ENCODE measurements around the gene LMNB1. TPM values are rescaled to one million over a fixed set of nuclear protein-coding genes. Genes with fewer than 3 reads are reported as not detected.
"Not testable (repeated sequence)": the region's sequence is repeated elsewhere in the genome, so short reads cannot be mapped to it uniquely, and the experiment has no call there.

The LMNB1 gene
- total RNA-seq, 1 donor from 2014 or later = 3.9 TPM

DNA sequence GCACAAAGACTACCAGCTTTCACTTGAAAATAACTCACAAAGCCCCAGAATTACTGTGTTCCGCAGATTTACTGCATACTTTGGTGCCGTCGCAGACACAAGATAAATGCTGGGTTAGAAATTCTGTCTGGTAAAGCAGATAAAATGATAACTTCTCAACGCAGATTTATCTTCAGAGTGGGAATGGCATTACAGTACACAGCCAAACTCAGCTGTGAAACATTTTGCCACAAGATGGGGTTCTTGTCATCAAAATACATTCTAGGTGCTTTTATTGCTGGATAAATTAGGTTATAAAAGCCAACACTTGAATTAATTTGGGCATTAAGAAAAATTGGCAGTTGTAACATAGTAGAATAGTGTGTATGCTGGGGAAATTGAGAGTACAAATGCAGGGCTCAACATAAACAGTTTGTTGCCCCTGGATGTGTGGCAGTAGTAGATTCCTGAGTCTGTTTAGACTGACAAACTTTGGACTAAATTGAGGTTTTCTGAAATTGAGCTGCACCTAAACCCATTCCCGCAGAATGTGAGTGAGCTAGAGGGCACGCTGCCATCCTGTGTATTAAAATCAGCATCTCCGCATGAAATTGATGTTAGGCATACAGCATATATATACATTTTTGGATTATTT lies 61.1 kb downstream of the LMNB1 start:
- FAIRE-seq = no peak

DNA sequence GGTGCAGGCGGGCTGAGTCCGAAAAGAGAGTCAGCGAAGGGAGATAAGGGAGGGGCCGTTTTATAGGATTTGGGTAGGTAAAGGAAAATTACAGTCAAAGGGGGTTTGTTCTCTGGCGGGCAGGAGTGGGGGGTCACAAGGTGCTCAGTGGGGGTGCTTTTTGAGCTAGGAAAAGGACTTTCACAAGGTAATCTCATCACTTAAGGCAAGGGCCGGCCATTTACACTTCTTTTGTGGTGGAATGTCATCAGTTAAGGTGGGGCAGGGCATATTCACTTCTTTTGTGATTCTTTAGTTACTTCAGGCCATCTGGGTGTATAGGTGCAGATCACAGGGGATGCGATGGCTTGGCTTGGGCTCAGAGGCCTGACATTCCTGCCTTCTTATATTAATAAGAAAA lies 62.5 kb downstream of the LMNB1 start:
- not testable (repeated sequence) for H3K4me3 ChIP-seq (ENCODE audit: low read depth, low read length); FAIRE-seq; H3K36me3 ChIP-seq (ENCODE audit: control insufficient read depth, insufficient read depth, low read length); H3K27me3 ChIP-seq (ENCODE audit: control insufficient read depth, insufficient read depth, low read length); DNase-seq (ENCODE audit: low read depth)

More for the DNA sequence above, 61.1 kb downstream of the LMNB1 start:
- peak; percentile 37 for TF ChIP-seq CTCF (IDR thresholded peaks at IDR 0.05; ENCODE audit: insufficient read depth, low read length, severe bottlenecking)
- H3K4me3 ChIP-seq (ENCODE audit: low read depth, low read length) = no peak overlapping the region
- H3K36me3 ChIP-seq (ENCODE audit: control insufficient read depth, insufficient read depth, low read length) = no peaks in the 10 kb centered on the region
- peak; percentile 34 for DNase-seq (ENCODE audit: low read depth)
- H3K27me3 ChIP-seq (ENCODE audit: control insufficient read depth, insufficient read depth, low read length) = no peaks in the 10 kb centered on the region

DNA sequence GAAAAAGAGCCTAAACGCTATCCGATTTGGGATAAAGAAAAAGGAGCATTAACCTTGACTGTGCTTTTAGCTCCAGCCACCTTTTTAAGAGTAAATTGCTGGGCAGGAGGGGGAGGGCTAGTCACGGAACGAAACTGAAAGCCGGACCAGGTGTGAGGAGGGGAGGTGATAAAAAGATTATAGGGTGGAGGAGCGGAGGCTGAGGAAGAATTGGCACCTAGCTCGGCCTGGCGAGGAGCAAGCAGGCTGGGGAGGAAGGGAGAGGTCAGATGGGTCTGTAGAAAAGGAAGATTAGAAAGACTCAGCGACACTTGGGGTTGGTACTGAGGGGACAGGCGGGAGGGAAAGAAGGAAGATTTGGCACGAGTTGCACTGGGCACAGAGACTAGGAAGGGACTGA lies 66.4 kb downstream of the LMNB1 start:
- not testable (repeated sequence) for FAIRE-seq; DNase-seq (ENCODE audit: low read depth)

GRCh38 chr5:126845470-126846070 lies 68.6 kb downstream of the LMNB1 start:
- H3K4me3 ChIP-seq (ENCODE audit: low read depth, low read length); FAIRE-seq; H3K36me3 ChIP-seq (ENCODE audit: control insufficient read depth, insufficient read depth, low read length); H3K27me3 ChIP-seq (ENCODE audit: control insufficient read depth, insufficient read depth, low read length); DNase-seq (ENCODE audit: low read depth): not testable (repeated sequence)

More for the DNA sequence above, 66.4 kb downstream of the LMNB1 start:
- not testable (repeated sequence) for H3K36me3 ChIP-seq (ENCODE audit: control insufficient read depth, insufficient read depth, low read length); H3K27me3 ChIP-seq (ENCODE audit: control insufficient read depth, insufficient read depth, low read length); H3K4me3 ChIP-seq (ENCODE audit: low read depth, low read length)

DNA sequence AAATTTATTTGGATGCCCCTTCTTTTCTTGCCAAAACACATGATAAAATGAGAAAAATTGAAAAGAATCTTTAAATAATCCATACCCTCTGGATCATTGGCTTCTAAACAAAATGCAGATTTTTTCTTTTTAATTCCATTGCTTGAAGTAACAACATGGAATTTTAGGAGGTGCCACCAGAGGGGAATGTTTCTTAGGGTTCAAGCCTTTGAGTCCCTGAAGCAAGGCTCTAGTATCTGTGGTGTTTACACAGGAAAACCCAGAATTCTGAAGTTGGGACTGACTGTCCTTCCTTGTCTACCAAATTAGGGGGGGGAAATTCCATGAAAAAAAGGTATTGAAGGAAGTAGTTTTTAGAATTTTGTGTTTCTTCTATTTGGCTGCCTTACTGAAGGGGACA lies 69.4 kb downstream of the LMNB1 start:
- DNase-seq (ENCODE audit: low read depth) (peak; percentile 13), FAIRE-seq (no peak)
- H3K4me3 ChIP-seq (ENCODE audit: low read depth, low read length) = no peak overlapping the region
- no peaks in the 10 kb centered on the region for H3K36me3 ChIP-seq (ENCODE audit: control insufficient read depth, insufficient read depth, low read length)
- H3K27me3 ChIP-seq (ENCODE audit: control insufficient read depth, insufficient read depth, low read length) = no peaks in the 10 kb centered on the region
- no peak for TF ChIP-seq CTCF (IDR thresholded peaks at IDR 0.05; ENCODE audit: insufficient read depth, low read length, severe bottlenecking)

- no peak for FAIRE-seq
- Histone ChIP-seq H3K27me3 (ENCODE audit: control insufficient read depth, insufficient read depth, low read length) (no peaks in the 10 kb centered on the region), H3K4me3 (ENCODE audit: low read depth, low read length) (no peak overlapping the region), H3K36me3 (ENCODE audit: control insufficient read depth, insufficient read depth, low read length) (no peaks in the 10 kb centered on the region)
- DNase-seq (ENCODE audit: low read depth) = no peak
- TF ChIP-seq CTCF (IDR thresholded peaks at IDR 0.05; ENCODE audit: insufficient read depth, low read length, severe bottlenecking) = no peak
Measured at GRCh38 chr5:126846744-126847455, 70.0 kb downstream of the LMNB1 start.

DNA sequence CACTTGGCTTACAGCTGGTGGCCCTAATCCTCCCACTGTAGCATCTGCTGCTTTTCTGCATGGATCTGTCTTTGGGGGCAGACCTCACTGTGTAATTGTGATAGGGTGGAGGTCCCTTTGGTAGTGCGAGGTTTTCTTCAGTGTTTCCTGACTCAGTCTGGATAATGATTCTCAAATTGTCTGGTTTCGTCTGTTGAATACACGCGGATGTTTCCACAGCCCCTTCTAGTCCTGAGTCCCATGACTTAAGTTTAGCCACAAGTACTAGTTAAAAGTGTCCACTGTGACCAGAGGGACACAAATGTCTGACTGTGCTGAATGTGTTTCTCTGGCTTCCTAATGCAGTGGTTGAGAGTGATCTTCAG lies 70.5 kb downstream of the LMNB1 start:
- no peaks in the 10 kb centered on the region for H3K27me3 ChIP-seq (ENCODE audit: control insufficient read depth, insufficient read depth, low read length)

More for the DNA sequence above, 70.5 kb downstream of the LMNB1 start:
- no peak for TF ChIP-seq CTCF (IDR thresholded peaks at IDR 0.05; ENCODE audit: insufficient read depth, low read length, severe bottlenecking)
- FAIRE-seq (no peak), DNase-seq (ENCODE audit: low read depth) (no peak)
- Histone ChIP-seq H3K36me3 (ENCODE audit: control insufficient read depth, insufficient read depth, low read length) (no peaks in the 10 kb centered on the region), H3K4me3 (ENCODE audit: low read depth, low read length) (no peak overlapping the region)

Data from bronchial epithelial cell (primary cell).